OCI-LY1 (cell line): ENCODE results near the gene NTRK3.

ENCODE experiments used
- EZH2 ChIP-seq: fragments of 200-600 bp; sonication (generic), shearing (Covaris generic); IDR thresholded peaks from 2 replicates; pipeline ENCODE4 v1.8.0; 2017; ENCODE audit warnings: borderline replicate concordance, mixed run types, mild to moderate bottlenecking, antibody characterized with exemption, low read length, moderate library complexity, mixed read lengths
- TF ChIP-seq, protein P1 (sequence below): fragments of 200-600 bp; sonication (generic), shearing (Covaris generic); IDR thresholded peaks from 2 replicates; pipeline ENCODE4 v1.5.1; 2017; ENCODE audit warnings: mild to moderate bottlenecking, antibody characterized with exemption, low read length, moderate library complexity, mixed read lengths

DNA sequence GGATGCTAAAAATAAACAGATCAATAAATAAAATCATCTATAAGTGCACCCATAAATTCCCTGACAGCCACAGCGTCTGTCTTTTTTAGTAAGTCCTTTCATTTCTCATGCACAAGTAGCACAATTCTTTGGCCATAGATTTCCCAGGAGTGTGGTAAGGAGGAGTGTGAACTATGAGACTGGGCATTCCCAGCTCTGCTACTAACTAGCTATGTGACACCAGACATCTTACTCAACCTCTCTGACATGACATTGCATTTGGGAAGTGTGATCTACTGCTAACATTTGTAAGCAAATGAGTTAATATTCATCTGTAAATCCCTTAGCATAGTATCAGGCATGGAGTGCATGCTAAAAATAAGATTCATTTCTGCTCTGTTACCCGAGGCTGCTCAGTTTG is 301.7 kb downstream of the NTRK3 start:
- TF ChIP-seq, protein P1, sequence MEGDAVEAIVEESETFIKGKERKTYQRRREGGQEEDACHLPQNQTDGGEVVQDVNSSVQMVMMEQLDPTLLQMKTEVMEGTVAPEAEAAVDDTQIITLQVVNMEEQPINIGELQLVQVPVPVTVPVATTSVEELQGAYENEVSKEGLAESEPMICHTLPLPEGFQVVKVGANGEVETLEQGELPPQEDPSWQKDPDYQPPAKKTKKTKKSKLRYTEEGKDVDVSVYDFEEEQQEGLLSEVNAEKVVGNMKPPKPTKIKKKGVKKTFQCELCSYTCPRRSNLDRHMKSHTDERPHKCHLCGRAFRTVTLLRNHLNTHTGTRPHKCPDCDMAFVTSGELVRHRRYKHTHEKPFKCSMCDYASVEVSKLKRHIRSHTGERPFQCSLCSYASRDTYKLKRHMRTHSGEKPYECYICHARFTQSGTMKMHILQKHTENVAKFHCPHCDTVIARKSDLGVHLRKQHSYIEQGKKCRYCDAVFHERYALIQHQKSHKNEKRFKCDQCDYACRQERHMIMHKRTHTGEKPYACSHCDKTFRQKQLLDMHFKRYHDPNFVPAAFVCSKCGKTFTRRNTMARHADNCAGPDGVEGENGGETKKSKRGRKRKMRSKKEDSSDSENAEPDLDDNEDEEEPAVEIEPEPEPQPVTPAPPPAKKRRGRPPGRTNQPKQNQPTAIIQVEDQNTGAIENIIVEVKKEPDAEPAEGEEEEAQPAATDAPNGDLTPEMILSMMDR, result no peak
- TF ChIP-seq EZH2, result no peak
